Fibroblast of the aortic adventitia (primary cell): ENCODE results near the gene RABGAP1L. TPM values are rescaled to one million over a fixed set of nuclear protein-coding genes. Genes with fewer than 3 reads are reported as not detected.

Experiments used
- DNase-seq: peaks from one replicate; pipeline ENCODE4 v3.0.0-alpha.2; 2010; ENCODE audit warnings: low read depth
- H3K4me3 ChIP-seq: 2 replicates; pipeline ENCODE4 v1.5.1; 2011; ENCODE audit warnings: low read depth, mild to moderate bottlenecking, control low read depth, low read length, moderate library complexity
- CTCF ChIP-seq: IDR thresholded peaks from 2 replicates; pipeline ENCODE4 v1.5.1; 2011; ENCODE audit warnings: mild to moderate bottlenecking, low read length, control low read depth, inconsistent platforms; ENCODE audit not compliant: insufficient read depth
- total RNA-seq: library from RNA; depleted of rRNA; stranded (reverse); fragments of >200 nt; gene quantifications from 2 replicates; pipeline ENCODE4 v1.2.3, GENCODE V29; 2012; ENCODE audit warnings: low replicate concordance

RABGAP1L gene
- total RNA-seq, 1 donor = 39.9 TPM

DNA sequence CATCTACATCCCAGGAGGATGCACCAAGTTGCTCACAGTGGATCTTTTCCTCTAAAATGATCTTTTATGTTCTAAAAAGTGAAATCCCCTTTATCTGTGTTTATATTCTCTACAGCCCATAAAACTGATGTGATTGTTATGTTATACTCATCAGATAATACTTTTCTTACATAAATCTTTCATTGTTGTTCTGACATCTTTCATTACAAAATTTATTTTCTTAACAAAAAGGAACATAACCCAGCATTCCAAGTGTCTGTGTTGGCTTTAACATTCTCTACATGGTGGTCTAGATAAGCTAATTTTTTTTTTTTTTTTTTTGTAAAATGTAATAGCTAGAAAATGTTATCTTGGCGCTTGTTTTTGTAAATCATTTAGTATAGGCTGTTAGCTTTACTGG lies 832.2 kb downstream of the RABGAP1L start:
- TF ChIP-seq CTCF = no peak
- no peak overlapping the region for H3K4me3 ChIP-seq
- DNase-seq = peak; percentile 58

DNA sequence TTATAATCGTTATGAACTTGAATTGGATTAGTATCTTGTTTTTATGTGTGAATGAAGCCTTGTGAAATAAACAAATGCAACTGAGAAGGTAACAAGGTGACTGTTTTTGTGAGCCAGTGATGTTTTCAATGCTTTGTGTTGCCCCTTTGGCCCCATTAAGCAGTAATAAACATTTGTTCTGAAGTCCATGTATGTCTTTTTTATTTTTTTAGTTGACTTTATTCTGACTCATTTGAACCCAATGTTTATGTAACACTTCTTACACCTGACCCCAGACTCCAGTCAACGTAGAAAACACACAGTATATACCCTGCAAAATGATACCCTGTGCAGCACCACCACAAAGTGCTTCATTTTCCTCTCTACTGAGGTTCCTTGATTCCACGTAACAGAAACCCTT lies 835.8 kb downstream of the RABGAP1L start:
- H3K4me3 ChIP-seq = no peak overlapping the region
- no peak for TF ChIP-seq CTCF
- DNase-seq = no peak

- no peak overlapping the region for H3K4me3 ChIP-seq
- no peak for DNase-seq
- TF ChIP-seq CTCF = no peak
Measured at GRCh38 chr1:174995916-174996315, 836.6 kb downstream of the RABGAP1L start.

GRCh38 chr1:174996476-174996875 lies 837.2 kb downstream of the RABGAP1L start:
- H3K4me3 ChIP-seq = no peak overlapping the region
- DNase-seq = peak; percentile 49
- TF ChIP-seq CTCF = no peak

- DNase-seq = no peak
- no peak for TF ChIP-seq CTCF
- no peak overlapping the region for H3K4me3 ChIP-seq
Measured at GRCh38 chr1:174997041-174997440, 837.7 kb downstream of the RABGAP1L start.

DNA sequence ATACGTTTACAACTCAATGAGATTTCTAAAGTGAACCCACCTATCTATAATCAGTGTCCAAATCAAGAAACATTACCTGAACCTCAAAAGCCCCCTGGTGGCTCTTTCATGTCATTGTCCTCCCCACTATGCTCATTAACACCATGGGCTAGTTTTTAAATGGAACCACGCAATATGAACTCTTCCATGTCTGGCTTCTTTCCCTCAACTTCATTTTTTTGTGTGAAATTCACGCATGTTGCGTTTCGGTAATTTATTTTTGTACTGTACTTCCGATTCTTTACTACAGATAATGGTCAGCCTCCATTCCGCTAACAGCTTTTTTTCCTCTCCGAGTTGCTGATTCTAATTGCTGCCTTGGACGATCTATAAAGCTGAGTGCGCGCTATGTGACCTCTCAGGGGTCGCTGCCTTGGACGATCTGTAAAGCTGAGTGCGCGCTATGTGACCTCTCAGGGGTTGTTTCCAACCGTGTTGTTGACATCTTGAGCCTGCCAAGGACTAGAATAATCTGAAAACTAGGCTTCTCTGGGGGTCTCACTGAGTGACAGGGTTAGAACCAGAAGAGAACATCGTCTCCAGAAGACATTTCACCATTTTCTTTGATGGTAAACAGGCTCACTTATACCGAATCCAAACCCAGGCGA lies 839.4 kb downstream of the RABGAP1L start:
- TF ChIP-seq CTCF = peak; percentile 81
- DNase-seq = peak; percentile 70
- H3K4me3 ChIP-seq = peak overlapping the region; percentile 79
